ENCODE data around the gene C16orf90.
"Not testable (repeated sequence)": the region's sequence is repeated elsewhere in the genome, so short reads cannot be mapped to it uniquely, and the experiment has no call there.

The C16orf90 gene

GRCh38 chr16:3482659-3483241, 12.5 kb downstream of the C16orf90 start:
- no peak for DNase-seq

GRCh38 chr16:3481696-3482658, 13.3 kb downstream of the C16orf90 start:
- no peak for DNase-seq

GRCh38 chr16:3480901-3481695, 14.2 kb downstream of the C16orf90 start:
- no peak for DNase-seq

- DNase-seq, result no peak
These were observed 15.6 kb downstream of the C16orf90 start for GRCh38 chr16:3479654-3480216.

GRCh38 chr16:3478242-3478925, 16.9 kb downstream of the C16orf90 start:
- DNase-seq, result no peak

- DNase-seq, result no peak
These were observed 18.9 kb downstream of the C16orf90 start for GRCh38 chr16:3476409-3476808.

- no peak for DNase-seq
These were observed 19.5 kb downstream of the C16orf90 start for GRCh38 chr16:3475604-3476375.

- DNase-seq, result not testable (repeated sequence)
These were observed 20.4 kb downstream of the C16orf90 start for GRCh38 chr16:3474870-3475269.

- no peak for DNase-seq
These were observed 21.0 kb downstream of the C16orf90 start for GRCh38 chr16:3474136-3474779.

GRCh38 chr16:3473596-3473943, 21.7 kb downstream of the C16orf90 start:
- not testable (repeated sequence) for DNase-seq

- DNase-seq, result no peak
These were observed 22.3 kb downstream of the C16orf90 start for GRCh38 chr16:3472878-3473595.

- DNase-seq, result no peak
These were observed 23.6 kb downstream of the C16orf90 start for GRCh38 chr16:3471518-3472176.

GRCh38 chr16:3470723-3471122, 24.6 kb downstream of the C16orf90 start:
- DNase-seq, result no peak

GRCh38 chr16:3469736-3470135, 25.6 kb downstream of the C16orf90 start:
- DNase-seq, result no peak

GRCh38 chr16:3468501-3468900, 26.8 kb downstream of the C16orf90 start:
- DNase-seq, result no peak

GRCh38 chr16:3467921-3468320, 27.4 kb downstream of the C16orf90 start:
- no peak for DNase-seq

- DNase-seq, result no peak
These were observed 28.1 kb downstream of the C16orf90 start for GRCh38 chr16:3467182-3467581.

GRCh38 chr16:3465911-3466584, 29.2 kb downstream of the C16orf90 start:
- no peak for DNase-seq

- no peak for DNase-seq
These were observed 30.0 kb downstream of the C16orf90 start for GRCh38 chr16:3465301-3465700.
